ENCODE results near the gene COX7A2. TPM values are rescaled to one million over a fixed set of nuclear protein-coding genes. Genes with fewer than 3 reads are reported as not detected.

COX7A2 gene
- total RNA-seq, 1 donor from 2014 or later = 232 TPM

- Mint-ChIP-seq H3K27me3 (ENCODE audit: low read depth) (no peaks in the 10 kb centered on the region), H3K4me1 (peaks cover 52% of the 10 kb centered on the region), H3K4me3 (no peak overlapping the region), H3K27ac (no peak overlapping the region), H3K36me3 (peaks cover 2% of the 10 kb centered on the region), H3K9me3 (no peaks in the 10 kb centered on the region)
- peak; percentile 27 to 54 for DNase-seq (ENCODE audit: low spot score in 2 of 2, unreplicated experiment in 2 of 2)
- TF ChIP-seq, protein P1, sequence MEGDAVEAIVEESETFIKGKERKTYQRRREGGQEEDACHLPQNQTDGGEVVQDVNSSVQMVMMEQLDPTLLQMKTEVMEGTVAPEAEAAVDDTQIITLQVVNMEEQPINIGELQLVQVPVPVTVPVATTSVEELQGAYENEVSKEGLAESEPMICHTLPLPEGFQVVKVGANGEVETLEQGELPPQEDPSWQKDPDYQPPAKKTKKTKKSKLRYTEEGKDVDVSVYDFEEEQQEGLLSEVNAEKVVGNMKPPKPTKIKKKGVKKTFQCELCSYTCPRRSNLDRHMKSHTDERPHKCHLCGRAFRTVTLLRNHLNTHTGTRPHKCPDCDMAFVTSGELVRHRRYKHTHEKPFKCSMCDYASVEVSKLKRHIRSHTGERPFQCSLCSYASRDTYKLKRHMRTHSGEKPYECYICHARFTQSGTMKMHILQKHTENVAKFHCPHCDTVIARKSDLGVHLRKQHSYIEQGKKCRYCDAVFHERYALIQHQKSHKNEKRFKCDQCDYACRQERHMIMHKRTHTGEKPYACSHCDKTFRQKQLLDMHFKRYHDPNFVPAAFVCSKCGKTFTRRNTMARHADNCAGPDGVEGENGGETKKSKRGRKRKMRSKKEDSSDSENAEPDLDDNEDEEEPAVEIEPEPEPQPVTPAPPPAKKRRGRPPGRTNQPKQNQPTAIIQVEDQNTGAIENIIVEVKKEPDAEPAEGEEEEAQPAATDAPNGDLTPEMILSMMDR (IDR thresholded peaks at IDR 0.05; ENCODE audit: unreplicated experiment) = no peak
These were observed 40.5 kb upstream of the COX7A2 start for GRCh38 chr6:75283907-75284631.

- H3K36me3 Mint-ChIP-seq = no peaks in the 10 kb centered on the region
- TF ChIP-seq, protein P1 (IDR thresholded peaks at IDR 0.05; ENCODE audit: unreplicated experiment) = no peak
These were observed 39.1 kb upstream of the COX7A2 start for GRCh38 chr6:75282706-75283105.

GRCh38 chr6:75281653-75282052 lies 38.1 kb upstream of the COX7A2 start:
- no peaks in the 10 kb centered on the region for H3K27me3 Mint-ChIP-seq (ENCODE audit: low read depth)
- no peaks in the 10 kb centered on the region for H3K36me3 Mint-ChIP-seq
- DNase-seq (ENCODE audit: low spot score in 2 of 2, unreplicated experiment in 2 of 2) = no peak
- peaks cover 46% of the 10 kb centered on the region for H3K4me1 Mint-ChIP-seq
- TF ChIP-seq, protein P1 (IDR thresholded peaks at IDR 0.05; ENCODE audit: unreplicated experiment) = no peak
- no peaks in the 10 kb centered on the region for H3K9me3 Mint-ChIP-seq
- H3K4me3 Mint-ChIP-seq = peak overlapping the region; percentile 60
- H3K27ac Mint-ChIP-seq = peak overlapping the region; percentile 87

More at GRCh38 chr6:75282706-75283105, 39.1 kb upstream of the COX7A2 start:
- no peak overlapping the region for H3K4me3 Mint-ChIP-seq
- no peak for DNase-seq (ENCODE audit: low spot score in 2 of 2, unreplicated experiment in 2 of 2)
- peak overlapping the region; percentile 40 for H3K27ac Mint-ChIP-seq
- no peaks in the 10 kb centered on the region for H3K27me3 Mint-ChIP-seq (ENCODE audit: low read depth)
- H3K4me1 Mint-ChIP-seq = peaks cover 53% of the 10 kb centered on the region
- H3K9me3 Mint-ChIP-seq = no peaks in the 10 kb centered on the region

DNA sequence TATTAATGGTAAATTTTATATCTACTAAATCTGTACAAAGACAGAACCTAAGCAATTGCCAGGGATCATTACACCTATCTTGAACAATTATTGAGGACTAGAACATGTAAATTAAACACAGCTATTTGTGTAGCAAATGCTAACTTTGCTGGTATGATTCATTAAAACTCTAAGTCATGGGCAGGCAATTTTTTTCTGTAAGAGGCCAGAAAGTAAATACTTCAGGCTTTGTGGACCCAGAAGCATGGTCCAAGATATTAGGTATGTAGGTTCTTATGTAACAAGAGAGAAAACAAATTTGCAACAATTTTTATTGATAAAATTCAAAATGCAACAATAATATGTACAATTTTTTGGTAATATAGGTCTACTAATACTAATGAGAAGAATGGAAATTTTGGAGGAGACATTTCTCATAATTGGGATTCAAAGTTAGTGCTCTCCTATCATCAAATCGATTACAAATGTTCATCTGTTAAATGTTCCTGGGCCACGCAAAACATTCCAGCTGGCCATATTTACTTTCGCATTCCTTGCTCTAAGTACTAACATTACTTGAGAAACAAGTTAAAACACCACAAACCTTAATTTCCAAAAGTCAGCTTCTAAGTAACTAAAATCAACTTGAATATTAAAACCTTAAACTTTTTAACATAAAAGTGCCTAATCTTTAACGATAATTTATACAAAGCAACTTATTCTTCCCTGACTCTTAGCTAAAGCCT lies 36.7 kb upstream of the COX7A2 start:
- Mint-ChIP-seq H3K4me3 (peak overlapping the region; percentile 38), H3K27me3 (ENCODE audit: low read depth) (no peaks in the 10 kb centered on the region), H3K4me1 (peaks cover 41% of the 10 kb centered on the region), H3K36me3 (peaks cover 7% of the 10 kb centered on the region), H3K9me3 (no peaks in the 10 kb centered on the region), H3K27ac (peak overlapping the region; percentile 57)
- DNase-seq (ENCODE audit: low spot score in 2 of 2, unreplicated experiment in 2 of 2) = no peak
- TF ChIP-seq, protein P1 (IDR thresholded peaks at IDR 0.05; ENCODE audit: unreplicated experiment) = no peak

- TF ChIP-seq, protein P1 (IDR thresholded peaks at IDR 0.05; ENCODE audit: unreplicated experiment) = no peak
- Mint-ChIP-seq H3K36me3 (peaks cover 11% of the 10 kb centered on the region), H3K27me3 (ENCODE audit: low read depth) (no peaks in the 10 kb centered on the region), H3K4me3 (no peak overlapping the region), H3K4me1 (peaks cover 41% of the 10 kb centered on the region), H3K27ac (peak overlapping the region; percentile 86), H3K9me3 (no peaks in the 10 kb centered on the region)
- DNase-seq (ENCODE audit: low spot score in 2 of 2, unreplicated experiment in 2 of 2) = no peak
These were observed 35.8 kb upstream of the COX7A2 start for GRCh38 chr6:75279418-75279817.
